COR-L47 (cell line): ENCODE results near the gene PARM1.
"Not testable (repeated sequence)": the region's sequence is repeated elsewhere in the genome, so short reads cannot be mapped to it uniquely, and the experiment has no call there.

Source experiments
- DNase-seq: peaks from one replicate; lab custom pipeline; 2025; lab: John Stamatoyannopoulos, UW

Gene PARM1

DNA sequence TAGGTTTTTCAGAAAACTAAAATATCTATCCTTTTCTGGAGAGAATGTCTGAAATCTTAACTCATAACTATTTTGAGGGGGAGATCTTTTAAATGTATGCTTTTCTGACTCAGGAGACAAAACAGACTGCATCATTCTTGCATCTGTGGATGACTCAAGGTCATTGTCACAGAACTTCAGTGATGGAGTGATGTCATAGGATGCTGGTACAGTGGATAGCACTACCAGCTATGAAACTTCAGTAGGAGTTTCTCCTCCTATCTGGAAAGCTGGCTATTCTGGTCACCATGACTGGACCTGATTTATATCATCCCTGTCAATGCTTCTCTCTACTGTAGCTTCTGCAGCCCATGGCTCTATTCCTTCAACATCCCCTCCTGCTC lies 50.3 kb downstream of the PARM1 start:
- DNase-seq, result no peak

DNA sequence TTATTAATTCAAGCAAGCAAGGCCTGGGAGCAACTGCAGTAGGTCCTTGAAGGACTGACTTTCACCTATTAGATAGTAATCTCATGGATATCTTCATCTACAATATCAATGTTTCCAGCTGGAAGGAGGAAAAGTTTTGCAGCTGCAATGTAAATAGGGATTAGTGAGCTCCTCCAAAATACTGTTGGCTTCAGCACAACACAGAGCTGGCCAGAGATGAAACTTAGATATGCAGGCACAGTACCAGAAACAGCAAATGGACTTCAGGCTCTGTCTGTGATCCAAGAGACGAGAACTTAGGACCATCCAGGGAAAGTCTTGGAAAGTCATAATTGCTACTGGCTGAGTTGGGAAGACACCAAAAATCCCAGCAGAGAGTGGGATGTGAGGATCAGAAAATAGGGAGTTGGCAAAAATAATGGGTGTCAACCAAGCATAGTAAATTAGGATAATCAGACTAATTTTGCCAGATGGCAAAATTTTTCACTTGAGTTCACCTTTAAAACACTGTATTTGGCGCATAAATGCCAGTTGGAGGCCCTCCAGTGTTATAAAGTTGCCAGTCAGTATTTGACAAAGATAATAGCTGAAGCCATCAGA lies 57.5 kb downstream of the PARM1 start:
- no peak for DNase-seq

DNA sequence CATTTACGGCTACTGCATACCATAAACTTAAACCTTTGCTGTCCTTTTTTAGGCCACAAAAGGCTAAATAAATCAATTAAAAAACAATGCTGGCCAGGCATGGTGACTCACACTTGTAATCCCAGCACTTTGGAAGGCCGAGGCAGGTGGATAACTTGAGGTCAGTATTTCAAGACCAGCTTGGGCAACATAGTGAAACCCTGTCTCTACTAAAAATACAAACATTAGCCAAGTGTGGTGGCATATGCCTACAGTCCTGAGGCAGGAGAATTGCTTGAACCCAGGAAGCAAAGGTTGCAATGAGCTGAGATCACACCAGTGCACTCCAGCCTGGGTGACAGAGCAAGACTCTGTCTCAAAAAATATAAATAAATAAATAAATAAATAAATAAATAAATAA lies 61.5 kb downstream of the PARM1 start:
- not testable (repeated sequence) for DNase-seq

DNA sequence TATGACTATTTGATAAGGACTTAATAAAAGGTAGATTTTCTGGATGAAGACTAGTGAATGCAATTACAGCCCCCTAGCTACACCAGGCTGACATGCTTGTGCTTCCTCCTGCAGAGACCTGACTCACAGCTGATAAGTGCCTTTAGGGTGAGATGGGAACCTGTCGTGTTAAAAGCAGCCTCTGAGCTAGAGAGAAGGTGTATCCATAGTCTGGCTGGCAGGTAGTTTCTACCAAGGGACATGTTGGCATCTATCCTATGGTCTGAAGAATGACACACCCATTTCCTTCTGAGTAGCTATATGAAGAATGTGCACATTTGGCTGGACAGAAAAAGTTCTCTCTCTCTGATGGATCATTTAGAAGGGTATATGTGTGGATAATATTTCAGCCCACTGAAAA lies 64.1 kb downstream of the PARM1 start:
- DNase-seq, result no peak

DNA sequence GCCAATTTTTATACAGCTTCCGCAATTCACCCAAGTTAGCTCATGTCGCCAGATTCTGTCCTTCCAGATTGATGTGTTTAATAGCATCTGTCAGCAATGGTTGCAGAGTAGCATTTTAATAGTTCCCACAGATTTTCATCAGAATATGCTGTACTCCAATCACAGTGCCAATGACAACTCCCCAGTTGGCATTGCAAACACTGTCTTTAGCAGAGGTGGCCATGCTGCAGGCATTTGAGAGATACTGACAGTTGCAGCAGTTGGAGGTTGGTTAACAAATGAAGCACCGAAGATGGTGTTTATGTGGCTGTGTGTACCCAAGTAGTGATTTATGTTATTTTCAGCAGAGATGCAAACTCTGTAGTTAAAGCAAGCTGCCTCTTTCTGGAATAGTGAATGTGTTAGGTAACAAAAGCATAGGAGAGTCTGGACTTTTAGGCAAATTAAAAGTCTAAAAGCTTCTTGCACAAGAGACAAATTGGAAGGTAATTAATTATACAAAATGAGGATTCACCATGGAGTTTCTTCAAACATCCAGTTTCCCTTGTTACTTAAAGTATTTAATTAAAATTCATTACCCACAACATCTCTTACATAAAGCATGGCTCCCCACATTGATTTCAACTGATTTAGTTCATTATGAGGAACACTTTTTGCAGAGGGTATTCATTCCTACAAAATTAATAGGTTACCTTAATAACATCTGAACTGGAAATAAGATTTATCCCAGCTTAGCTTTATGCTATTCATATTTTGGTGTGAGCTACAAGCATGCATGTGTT lies 65.2 kb downstream of the PARM1 start:
- DNase-seq, result no peak

DNA sequence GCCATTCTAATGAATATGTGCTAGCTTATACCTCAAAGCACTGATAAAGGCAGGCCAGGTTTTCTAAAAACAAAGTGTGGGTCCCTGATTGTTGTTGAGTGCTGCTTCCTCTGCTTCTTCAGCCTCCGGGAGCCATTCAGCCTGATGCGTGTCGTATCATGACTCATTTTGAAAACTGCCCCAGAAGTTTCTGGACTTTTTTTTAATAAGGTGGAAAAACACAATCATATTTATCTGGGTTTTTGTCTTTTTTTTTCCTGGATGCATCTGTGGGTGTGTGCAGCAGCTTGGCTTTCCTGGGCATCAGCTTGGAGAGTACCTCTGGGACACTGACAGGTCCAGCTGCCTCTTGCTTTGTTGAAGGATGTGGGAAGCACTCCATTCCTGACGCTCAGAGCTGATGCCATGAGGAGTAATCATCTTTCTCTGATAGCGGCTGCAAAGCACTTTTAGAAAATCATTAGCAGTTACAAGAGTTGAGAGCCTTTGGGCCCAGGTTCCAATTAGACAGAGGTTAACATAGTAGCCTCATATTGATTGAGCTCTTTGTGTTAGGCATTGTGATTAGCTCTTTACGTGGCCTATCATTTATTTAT lies 66.9 kb downstream of the PARM1 start:
- no peak for DNase-seq

DNA sequence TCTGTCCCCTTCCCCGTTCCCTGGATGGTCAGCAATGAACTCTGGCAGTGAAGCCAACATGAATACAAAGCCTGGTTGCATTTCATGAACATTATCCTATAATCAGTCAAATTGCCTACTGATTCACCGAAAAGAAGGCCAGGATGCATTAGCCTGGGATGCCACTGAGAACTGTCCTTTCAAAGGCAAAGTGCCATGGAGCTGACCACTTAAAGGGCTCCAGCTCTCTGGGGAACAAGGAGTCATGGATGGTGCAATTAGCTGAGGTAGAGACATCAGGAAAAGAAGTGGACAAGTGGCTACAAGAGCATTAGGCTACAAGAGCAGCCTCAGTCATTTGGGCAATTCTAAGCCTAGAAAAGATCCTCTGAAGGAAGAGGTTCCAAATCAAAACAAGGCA lies 69.0 kb downstream of the PARM1 start:
- no peak for DNase-seq

DNA sequence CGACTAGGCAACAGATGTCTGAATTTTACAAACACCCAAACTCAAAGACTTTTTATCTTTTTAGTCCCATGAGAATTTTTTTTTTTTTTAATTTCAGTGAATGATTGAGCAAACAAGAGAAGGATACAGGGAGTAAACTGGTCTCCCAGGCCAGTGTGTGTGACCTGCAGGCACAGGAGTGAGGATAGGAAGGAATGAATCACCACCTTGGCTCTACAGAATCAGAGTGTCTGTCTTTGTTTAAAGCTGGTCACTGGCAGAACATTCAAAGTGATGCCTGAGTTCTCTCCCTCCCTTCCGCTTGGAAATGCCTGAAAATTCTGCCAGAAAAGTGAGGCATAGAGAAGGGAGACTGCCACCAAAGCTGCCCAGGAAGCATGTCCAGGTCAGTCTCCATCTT lies 69.5 kb downstream of the PARM1 start:
- no peak for DNase-seq

DNA sequence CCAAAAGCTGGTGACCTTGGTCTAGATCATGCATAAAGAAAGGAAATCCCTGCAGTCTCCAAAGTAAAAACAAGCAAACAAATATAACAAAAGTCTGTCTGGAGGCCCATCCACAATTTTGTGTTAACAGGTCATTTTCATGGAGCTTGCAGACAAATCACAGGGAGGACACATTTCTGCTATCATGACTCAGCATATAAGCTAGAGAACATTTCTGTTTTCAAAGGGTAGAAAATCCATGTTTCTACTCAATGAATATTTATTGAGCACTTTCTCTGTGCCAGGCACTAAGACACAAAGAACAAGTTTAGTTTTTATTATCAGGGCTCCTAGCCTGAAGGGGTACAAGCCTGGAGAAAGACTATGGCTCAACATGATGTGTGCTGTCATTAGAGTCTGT lies 71.1 kb downstream of the PARM1 start:
- DNase-seq, result no peak

DNA sequence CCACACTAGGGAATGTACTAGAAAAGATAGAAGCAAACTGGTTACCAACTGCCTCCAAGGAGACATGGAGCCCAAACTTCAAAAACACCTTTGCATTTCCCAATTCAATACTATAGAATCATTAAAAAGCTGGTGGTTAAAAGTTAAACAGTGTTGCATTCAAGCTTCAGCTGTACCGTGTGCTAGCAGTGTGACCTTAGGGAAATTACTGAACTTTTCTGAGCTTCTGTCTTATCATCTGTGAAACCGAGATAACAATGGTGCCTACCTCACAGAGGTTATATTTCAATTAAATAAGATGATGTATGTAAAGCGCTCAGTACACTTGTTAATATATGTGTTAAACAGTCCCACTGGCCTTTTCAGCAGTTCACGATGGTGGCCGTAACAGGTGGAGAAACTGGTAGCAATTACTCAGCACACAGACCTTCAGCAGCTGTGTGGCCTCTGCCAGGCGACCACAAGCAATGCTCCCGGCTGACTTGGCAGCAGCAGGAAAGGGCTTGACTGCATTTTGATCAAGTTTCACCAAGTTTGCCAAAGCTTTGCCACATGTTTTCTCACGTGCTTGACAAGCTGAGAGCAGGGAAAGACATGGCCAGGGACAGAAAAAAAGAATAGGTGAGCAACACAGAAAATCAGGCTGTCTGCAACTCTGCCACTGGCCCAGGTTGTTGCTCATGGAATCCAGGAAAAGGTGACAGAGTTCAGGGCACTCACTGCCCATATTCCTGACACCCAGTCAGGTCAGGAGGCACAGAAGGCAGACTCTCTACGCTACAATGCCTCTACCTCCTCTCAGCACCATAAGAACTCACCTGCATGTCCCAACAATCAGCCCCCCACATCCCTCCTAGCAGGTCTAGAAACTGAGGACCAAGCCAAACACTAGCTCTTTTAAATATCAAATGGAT lies 72.1 kb downstream of the PARM1 start:
- DNase-seq, result no peak

DNA sequence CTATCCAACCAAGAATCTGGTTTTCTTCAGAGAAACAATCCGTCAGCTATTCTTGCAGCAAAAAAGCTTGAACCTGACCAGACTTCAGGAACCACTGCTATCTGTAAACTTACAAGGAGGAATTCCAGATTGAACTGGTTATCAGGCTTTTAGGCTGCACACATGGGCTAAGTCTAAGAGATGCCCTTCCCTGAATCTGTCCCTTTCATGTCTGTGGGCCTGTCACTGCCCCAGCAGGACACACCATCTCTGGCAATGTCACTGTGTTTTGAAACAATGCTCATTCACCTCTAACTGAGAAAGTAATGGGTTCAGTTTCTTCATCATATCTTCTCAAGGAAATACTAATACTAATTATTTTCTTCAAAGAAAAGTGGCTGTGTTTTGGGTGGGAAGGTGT lies 72.8 kb downstream of the PARM1 start:
- no peak for DNase-seq

DNA sequence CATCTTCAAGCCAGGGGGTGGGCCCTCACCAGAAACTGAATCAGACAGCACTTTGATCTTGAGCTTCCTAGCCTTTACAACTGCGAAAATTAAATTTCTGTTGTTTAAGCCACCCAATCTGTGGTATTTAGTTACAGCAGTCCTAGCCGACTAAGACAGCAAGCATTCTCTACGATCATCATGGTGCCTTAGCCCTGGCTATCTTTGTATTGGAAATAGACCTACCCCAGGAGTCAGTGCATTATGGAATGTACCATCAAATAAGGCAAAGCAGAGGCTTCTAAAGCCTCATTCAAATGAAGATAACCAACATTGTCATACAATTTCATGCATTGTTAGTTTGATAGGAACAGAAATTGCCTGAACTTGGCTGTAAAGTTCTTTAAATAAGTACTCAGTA lies 75.0 kb downstream of the PARM1 start:
- DNase-seq, result no peak

DNA sequence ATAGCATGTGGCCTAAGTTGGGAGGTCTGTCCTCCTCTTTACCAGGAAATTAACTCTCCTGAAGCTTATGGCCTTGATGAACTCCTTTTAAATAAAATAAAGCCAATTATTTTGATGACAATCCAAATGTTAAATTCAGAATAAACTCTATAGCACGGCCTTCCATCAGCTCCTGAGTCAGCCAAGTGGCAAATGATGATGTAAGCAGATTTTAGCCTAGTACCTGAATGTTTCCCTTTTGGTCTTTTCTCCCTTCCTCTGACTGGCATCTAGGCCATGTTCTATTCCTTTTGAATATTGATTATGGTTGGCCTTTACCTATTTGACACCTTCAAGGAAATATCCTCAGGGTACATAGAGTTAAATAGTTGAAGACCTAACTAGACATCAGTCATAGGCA lies 76.2 kb downstream of the PARM1 start:
- DNase-seq, result no peak

DNA sequence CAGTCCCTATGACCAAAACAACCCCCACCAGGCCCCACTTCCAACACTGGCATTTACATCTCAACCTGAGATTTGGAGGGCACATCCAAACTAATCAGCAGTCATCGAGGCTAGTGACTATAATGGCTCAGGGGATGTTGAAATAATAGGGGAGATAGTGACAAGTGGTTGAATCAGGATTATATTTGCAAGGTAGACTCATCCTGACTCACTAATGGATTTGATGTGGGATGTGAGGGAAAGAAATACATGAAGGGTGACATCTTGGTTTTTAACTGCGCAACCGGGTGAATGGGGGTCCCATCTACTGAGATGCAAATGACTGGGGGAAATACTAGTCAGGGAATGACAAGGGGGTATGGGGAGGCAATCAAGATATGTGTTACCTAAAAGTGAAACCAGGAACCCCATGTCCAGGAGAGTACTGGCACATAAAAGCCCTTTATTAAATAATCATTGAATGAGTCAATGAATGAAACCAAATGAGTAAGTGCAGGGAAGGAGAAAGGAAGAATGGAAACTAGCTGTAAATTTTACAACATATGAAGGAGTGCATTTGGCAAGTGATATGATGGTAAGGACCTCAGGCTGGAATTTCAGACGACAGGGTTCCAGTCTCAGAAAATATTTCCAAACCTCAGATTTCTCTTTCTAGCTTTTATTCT lies 78.3 kb downstream of the PARM1 start:
- no peak for DNase-seq

DNA sequence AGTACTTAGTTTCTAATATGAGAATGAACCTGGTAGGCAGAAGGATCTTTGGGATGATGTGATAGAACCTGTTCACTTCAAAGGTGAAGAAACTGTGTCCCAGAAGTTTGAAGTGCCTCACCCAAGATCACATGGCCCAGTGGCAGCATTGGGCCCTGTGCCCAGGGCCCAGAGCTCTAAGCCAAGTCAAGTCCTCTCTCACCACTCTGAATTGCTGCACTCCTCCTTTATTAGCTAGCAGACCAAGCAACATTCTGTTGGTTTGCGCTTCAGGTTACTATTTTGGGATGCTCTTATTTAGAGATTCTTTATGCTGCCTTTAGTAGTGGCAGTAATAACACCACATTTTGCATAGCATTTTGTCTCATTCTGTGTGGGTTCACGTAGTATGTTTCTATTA lies 82.7 kb downstream of the PARM1 start:
- no peak for DNase-seq

DNA sequence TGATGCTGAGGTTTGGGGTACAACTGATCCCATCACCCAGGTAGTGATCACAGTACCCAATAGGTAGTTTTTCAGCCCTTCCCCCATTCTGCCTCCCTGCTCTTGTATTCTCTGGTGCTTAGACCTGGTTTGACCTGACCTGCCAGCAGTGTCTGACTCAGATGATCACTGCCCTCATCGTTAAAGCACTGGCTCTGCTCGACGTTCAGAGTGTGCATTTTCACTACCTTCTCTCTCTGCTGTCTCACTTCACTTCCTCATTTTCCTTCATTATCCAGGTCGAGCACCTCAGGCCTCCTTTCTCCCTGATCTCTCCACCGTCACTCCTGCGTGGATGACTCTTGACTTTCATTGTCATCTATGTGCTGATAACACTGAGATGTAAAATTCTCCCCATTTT lies 83.6 kb downstream of the PARM1 start:
- DNase-seq, result no peak

DNA sequence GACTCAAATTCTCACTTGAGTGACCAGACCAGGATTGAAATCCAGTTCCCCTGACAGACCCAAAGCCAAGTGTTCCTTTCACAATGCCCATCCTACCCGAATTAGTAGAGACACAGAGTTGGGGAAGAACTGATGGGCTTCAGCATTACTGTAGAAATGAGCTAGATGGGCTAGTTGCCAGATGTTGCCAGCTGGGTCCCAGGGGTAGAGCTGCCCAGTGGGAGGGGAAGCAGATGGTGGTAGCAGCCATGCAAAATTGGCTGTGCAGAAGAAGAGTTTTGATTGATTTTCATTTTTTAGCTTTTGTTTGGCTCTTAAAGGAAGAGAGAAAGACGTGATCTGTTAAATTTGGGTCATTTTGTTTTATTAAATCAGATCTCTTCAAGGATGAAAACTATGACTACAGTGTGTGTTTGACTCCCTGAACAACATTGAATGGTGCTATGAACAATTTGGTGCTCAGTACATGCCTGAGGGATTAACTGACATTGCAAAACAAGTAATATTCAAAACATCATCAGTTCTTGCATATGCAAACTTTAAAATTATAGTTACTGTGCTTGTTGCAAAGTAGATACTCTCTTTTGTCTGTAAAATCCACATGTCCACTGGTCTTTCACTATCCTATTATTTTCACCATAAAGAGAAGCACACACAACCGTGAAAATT lies 86.0 kb downstream of the PARM1 start:
- DNase-seq, result no peak

DNA sequence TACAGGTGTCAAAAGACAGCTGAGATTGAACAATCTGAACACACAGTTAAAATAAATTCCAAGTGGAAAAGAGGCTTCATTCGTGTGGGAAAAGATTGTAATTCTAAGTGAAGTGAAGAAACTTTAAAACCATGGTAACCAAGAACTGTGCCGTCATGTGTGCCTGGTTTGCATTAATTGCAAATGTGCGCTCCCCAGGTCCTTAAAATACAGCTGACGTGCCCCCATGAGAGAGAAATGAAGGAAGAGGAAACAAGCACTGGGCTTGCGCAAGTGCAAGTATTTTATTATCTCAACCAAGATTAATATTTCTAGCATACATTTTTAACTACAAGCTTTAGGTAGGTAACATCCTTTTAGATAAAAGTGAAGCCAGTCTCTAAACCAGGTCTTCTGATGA lies 92.5 kb downstream of the PARM1 start:
- DNase-seq, result no peak

DNA sequence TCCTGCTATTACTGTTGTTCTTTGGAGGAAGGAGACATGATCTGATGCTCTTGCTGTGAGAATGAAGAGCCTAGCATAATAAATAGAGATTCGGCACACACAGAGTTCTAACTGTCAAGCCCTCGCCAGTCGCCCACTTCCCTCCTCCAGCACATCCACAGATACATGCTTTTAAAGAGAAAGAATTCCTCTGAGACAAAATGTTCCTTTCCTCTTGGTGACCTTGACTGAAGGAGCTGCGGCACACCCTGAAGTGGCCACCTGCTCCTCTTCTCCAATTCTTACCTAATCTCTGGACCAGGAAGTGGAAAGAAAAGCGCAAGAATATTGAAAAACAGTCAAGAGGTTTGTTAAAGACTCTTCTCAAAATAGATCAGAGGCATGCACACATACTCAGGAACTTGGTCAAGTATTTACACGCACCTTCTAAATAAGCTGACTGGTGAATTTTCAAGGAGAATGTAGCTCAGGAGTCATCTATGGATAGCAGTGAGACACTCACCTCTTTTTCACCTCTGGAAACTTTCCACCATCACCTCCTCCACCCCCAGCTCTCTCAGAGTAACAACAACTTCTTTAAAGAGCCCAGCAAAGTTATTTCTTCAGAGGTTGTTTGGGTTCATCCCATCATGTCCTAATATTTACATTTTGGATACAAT lies 95.4 kb downstream of the PARM1 start:
- DNase-seq, result no peak

DNA sequence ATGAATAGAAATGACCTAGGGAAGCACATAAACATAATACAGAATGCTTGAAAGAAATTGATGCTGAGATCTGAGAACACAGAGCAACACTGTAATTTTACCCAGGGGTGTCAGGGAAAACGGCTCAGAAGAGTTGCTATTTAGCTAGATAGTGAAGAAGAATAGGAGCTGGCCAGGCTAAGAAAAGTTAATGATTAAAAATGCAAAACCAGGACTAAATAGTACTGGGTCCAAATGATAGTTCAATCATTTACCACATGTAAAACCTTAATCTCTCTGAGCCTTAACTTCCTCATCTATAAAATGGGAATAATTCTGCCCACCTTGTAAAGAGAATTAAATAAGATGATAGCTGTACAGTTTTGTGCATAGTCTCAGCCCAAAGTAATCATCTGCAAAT lies 97.1 kb downstream of the PARM1 start:
- no peak for DNase-seq

DNA sequence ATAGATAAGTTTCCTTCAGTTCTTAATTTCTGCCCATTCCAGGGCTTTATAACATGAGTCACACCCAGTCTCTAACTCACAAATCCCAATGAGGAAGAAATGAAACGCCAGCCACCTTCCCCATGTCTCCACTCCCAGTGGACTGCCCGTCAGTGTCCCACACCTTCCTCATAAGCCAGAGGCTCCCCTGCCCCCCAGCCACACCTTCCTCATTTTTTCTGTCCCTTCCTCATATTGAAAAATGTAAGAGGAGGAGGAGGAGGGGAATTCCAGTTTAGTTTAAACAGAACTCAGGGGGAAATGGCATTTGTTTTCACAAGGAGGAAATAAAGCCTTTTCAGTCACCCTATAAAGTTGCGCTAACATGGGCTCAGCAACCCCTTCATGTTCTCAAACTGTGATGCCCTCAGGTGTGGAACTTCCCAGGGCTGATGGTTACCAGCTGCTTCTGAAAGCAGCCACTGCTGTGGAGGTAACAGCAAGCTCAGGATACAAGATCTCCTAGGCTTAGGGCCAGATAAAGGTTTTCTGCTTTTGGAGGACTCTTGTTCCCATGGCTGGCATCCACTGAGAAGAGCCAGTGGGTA lies 97.8 kb downstream of the PARM1 start:
- no peak for DNase-seq
